GM18867 (cell line): ENCODE measurements around the gene ZNF677.
"Not testable (repeated sequence)": the region's sequence is repeated elsewhere in the genome, so short reads cannot be mapped to it uniquely, and the experiment has no call there.

Source experiments
- ATAC-seq: cut with Tn5 transposase; IDR thresholded peaks from one replicate; pipeline ENCODE4 v1.9.1; 2021; ENCODE audit warnings: mild to moderate bottlenecking, moderate library complexity; ENCODE audit not compliant: unreplicated experiment

Gene ZNF677

DNA sequence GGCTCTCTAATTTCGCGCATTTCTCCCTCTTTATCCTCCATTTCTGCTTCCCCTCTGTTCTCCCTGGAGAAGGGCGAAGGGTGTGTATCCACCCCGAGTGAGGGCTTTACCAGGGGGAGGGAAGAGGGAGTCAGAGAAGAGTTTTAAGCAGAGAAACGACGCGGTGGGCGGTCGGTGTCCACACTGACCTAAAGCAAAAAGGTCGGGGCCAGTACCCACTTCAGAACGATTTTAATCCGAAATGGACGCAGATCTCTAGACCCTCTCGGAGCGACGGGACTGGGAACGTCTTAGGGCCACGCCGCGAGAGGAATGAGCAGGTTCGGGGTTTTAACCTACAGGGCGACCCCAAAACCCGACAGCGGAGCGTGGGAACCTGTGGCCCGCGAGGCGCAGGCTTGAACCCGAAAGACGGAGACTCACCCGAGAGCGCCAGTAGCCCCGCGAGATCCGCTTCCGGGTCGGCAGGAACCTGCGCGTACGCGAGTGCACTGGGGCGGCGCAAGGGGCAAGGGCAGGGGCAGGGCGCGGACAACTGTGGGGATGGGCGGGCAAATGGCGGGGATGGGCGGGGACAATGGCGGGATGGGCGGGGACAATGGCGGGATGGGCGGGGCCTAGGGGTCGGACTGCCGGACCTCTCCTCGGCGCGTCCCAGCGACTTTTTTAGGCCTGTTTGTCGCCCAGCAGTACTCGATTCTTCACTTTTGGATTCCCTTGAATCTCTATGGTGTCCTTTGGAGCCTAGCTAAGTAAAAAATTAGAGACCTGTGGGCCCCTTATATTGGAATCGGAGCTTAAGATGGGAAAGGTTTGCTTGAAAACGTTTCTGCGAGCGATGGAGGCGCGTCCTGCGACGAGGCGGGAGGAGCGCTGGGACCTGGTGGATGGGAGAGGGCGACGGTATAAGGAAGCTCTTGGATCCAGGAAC, at the start of gene ZNF677:
TSS of gene ZNF677 (minus strand) at position 463 of the 931 bp plus-strand sequence. CDS start 3,323 bp downstream, outside the sequence.
- no peak for ATAC-seq

DNA sequence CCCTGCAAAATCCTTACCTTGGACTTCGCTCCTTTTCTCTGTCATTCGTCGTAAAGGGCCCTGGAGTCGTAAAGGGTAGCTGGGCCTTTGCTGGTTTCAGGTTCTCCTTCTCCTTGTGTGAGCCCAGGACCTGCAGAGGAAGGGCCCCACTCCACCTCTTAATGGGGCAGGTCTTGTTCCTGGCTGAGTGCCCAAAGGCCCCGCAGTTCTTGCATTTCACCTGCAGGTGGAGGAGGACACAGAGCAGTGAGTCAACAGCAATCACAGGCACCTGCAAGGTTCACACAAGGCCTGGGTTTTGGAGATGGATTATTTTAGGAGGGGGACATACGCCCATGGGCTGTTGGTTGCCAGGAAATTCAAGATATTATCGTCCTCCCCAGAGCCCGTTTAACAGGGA, 46.7 kb upstream of the ZNF677 start:
- ATAC-seq: not testable (repeated sequence)

DNA sequence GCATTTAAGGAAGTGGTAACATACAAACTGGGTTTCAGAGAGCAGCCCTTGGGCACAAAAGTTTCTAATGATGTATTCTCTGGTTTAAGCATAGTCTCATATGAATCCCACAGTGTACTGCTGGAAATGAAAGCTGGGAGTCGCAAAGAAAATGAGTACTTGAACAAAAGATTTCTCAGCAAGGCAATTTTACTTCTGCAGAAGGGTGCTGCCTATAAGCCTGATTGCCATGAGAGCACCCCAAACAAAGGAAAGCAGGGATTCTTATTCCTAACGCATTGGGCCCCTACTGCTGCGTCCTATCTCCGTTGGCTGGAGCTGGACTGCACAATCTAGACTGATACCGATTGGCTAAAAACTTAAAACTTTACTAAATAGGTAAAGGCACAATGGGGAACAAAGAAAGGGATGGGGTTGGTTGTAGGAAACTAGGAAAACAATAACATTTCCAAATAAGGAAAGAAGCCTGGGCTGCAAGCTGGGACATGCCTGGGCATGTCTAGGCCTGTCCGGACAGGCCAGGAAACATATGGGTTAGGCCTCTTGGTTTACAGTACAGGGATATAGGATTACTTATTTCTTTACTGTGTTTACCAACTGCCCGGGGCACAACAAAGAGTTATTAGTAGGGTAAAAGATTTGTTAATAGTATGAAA, 40.2 kb upstream of the ZNF677 start:
- ATAC-seq: no peak

DNA sequence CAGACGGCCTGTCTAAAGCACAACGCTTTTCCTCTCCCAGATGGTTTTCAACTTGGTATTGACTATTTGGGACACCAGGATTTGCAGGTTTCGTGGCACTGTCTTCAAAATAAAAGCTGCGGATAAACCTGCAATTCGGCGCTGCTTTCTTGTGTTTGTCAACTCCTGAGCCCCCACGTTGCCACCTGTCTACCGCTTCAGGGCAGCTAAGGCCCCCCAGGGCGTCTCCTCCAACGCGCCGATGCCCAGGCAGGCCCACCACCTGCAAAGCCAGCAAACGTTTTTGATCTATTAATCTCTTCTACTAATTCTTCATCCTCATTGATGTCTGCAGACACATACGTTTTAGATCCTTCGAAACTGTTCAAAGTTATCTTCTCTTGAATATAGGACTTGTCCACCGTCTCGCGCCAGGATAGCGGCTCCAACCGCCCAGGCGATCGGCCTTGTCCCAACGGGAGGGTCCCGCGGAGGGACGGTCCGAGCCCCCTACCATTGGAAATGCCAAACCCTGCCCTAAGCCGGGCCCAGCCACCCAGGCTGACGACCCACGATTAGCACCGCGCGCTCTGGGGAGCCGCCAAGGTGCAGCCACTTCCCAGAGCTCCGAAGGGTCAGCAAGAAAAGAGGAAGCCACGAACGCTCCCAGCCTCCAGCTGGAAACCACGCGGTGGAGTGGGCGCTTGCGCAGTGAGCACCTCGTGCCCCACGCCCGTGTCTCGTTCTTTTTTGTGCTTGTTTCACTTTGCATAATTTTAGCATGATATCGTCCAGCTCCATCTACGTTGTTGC, 36.3 kb upstream of the ZNF677 start:
- no peak for ATAC-seq

DNA sequence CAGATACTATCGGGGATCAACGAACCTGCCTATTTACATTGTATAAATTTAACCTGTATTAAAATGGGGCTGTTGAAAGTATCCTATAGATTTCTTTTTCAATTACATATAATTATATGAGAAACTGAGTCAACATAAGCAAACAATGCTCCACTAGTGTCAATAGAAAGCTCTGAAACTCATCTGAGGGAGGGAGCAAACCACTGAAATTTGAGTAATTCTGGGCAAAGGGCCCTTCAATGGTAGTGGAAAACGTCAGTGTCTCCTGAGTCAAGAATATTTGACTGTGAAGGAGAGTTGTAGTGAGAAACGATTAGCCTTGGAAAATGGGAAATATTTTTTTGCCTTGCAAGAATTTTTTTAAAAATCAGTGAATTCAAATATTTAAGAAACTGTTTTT, 30.4 kb upstream of the ZNF677 start:
- ATAC-seq: no peak

DNA sequence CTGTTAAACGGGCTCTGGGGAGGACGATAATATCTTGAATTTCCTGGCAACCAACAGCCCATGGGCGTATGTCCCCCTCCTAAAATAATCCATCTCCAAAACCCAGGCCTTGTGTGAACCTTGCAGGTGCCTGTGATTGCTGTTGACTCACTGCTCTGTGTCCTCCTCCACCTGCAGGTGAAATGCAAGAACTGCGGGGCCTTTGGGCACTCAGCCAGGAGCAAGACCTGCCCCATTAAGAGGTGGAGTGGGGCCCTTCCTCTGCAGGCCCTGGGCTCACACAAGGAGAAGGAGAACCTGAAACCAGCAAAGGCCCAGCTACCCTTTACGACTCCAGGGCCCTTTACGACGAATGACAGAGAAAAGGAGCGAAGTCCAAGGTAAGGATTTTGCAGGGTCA, 27.3 kb upstream of the ZNF677 start:
- not testable (repeated sequence) for ATAC-seq

DNA sequence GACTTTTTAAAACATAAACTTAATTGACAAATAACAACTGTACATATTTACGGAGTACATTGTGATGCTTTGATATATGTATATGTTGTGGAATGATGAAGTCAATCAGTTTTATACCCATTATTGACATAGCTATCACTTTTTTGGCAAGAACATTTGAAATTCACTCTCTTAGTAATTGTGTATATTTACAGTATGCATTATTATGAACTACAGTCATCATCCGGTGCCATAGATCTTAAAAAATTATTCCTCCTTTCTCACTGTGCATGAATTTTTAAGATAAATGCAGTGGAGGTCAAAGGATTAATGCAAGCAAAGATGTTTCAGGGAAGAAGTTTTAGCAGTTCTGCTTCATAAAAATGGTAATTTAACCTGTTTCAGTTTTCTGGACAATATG, 20.8 kb upstream of the ZNF677 start:
- no peak for ATAC-seq

DNA sequence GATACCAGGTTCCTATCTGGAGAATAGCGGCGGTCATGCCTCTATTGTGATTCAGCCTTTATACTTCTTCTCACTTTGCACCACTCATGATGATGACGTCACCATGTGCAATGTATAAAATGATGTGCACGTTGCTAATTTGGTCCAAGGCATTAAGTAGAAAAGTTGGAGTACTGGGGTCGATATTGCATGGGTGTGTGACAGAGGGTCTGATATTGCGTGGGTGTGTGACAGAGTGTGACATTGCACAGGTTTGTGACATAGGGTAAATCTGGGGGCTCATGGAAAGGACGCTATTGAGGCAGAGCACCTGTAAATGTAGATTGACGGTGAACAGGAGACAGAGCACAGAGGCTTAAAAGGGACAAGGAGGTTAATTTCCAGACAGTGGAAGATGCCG, 17.4 kb upstream of the ZNF677 start:
- ATAC-seq: no peak

DNA sequence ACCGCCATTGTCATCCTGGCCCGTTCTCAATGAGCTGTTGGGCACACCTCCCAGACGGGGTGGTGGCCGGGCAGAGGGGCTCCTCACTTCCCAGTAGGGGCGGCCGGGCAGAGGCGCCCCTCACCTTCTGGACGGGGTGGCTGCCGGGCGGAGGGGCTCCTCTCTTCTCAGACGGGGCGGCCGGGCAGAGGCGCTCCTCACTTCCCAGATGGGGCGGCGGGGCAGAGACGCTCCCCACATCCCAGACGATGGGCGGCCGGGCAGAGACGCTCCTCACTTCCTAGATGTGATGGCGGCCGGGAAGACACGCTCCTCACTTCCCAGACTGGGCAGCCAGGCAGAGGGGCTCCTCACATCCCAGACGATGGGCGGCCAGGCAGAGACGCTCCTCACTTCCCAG, 15.2 kb upstream of the ZNF677 start:
- not testable (repeated sequence) for ATAC-seq

DNA sequence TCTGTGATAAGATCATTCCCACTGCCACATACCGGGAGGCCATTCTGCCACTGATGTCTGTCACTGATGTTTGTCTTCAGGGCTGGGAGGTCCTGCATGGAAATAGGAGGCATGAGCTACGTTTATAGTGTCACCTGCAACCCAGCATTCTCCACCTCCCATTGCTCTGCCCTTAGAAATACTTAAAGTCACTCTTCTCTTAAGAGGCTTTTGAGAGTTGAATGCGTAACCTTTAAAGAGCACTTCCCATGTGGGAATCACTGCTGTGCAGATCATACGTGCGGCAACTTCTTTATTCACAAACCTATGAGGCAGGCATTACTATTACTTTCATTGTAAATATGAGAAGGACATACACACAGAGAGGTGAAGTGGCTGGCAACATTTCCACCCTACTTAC, 12.9 kb upstream of the ZNF677 start, which contains the start of gene VN1R4:
TSS of gene VN1R4 (minus strand) at position 101 of the 400 bp plus-strand sequence. CDS start at position 43, 58 bp downstream.
- not testable (repeated sequence) for ATAC-seq

DNA sequence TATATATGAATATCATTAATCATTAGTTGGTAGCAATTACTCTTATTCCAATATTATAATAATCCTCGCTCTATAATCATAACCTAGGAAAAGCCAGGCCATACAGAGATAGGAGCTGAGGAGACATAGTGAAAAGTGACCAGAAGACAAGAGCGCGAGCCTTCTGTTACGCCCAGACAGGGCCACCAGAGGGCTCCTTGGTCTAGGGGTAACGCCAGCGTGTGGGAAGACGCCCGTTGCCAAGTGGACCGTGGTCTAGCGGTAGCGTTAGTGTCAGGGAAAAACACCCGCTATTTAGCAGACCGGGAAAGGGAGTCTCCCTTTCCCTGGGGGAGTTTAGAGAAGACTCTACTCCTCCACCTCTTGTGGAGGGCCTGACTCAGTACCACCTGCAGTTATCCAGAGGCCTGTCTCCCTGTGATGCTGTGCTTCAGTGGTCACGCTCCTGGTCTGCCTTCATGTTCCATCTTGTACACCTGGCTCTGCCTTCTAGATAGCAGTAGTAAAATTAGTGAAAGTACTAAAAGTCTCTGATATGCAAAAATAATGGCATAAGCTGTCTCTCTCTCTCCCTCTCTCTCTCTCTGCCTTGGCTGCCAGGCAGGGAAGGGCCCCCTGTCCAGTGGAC, 3.2 kb upstream of the ZNF677 start, which contains the start of gene VN1R2:
TSS of gene VN1R2 (plus strand) at position 578 of the 628 bp plus-strand sequence. CDS start 84 bp downstream, outside the sequence.
- not testable (repeated sequence) for ATAC-seq

DNA sequence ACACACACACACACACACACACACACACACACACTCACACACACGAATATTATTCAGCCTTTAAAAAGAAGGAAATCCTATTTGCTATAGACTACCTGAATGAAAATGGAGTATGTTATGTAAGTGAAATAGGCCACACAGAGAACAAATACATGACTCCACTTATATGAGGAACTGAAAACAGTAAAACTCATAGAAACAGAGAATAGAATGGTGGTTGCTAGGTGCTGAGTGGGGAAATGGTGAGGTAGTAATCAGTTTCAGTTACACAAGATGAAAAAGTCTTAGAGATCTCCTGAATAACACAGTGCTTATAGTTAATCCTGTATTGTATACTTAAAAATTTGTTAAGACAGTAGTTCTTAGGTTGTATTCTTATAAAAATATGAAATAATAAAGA, 8.2 kb downstream of the ZNF677 start:
- no peak for ATAC-seq

DNA sequence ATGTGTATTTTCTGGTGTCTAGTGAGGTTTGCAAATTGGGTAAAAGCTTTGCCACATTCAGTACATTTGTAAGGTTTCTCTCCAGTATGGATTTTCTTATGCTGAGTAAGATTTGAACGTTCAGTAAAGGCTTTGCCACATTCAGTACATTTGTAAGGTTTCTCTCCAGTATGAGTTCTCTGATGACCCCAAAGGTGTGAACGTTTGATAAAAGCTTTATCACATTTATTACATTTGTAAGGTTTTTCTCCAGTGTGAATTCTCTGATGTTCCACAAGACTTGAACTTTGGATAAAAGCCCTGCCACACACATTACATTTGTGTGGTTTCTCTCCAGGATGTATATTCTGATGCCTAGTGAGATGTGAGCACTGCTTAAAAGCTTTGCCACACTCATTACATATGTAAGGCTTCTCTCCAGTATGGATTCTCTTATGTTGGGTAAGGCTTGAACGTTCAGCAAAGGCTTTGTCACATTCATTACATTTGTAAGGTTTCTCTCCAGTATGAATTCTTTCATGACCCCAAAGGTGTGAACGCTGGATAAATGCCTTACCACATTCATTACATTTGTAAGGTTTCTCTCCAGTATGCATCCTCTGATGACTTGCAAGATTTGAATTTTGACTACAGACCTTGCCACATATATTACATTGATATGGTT, 17.4 kb downstream of the ZNF677 start:
- no peak for ATAC-seq

DNA sequence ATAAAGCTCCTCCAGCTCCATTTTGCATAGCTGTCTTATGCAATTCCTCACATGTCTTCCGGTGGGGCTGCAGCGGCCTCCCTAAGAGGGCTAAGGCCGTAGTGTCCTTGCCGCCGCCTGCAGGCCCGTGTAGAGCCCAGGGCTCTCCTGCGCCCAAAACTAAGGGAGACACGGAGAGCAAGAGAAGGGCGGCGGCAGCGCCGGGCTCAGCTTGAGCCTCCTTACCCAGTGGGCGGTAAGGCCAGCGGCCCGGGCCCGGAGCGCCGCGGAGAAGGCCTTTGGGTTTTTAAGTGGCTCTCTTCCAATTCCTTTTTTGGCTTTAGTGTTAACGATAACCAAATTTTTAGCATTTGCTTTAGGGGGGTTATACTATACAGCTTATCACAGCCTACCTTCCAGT, 30.1 kb downstream of the ZNF677 start:
- ATAC-seq: no peak

DNA sequence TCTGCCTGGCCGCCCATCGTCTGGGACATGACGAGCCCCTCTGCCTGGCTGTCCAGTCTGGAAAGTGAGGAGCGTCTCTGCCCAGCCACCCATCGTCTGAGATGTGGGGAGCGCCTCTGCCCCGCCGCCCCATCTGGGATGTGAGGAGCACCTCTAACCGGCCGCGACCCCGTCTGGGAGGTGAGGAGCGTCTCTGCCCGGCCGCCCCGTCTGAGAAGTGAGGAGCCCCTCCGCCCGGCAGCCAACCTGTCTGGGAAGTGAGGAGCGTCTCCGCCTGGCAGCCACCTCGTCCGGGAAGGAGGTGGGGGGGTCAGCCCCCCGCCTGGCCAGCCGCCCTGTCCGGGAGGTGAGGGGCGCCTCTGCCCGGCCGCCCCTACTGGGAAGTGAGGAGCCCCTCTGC, 32.0 kb downstream of the ZNF677 start:
- ATAC-seq: not testable (repeated sequence)

DNA sequence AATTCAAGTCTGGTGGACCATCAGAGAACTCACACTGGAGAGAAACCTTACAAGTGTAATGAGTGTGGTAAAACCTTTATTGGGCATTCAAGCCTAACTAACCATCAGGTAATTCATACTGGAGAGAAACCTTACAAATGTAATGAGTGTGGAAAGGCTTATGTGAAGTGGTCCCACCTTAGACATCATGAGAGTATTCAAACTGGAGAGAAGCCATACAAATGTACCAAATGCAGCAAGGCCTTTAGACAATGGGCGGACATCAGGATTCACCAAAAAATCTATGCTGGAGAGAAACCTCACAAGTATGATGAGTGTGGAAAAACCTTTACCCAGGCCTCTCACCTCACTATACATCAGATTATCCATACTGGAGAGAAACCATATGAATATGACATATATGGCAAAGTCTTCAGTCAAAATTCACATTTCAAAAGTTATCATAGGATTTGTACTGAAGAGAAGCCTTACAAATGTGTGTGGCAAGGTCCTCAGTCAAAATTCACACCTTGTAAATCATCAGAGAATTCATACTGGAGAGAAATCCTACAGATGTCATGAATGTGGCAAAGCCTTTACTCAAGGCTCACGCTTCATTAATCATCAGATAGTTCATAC, 41.9 kb downstream of the ZNF677 start:
- no peak for ATAC-seq

DNA sequence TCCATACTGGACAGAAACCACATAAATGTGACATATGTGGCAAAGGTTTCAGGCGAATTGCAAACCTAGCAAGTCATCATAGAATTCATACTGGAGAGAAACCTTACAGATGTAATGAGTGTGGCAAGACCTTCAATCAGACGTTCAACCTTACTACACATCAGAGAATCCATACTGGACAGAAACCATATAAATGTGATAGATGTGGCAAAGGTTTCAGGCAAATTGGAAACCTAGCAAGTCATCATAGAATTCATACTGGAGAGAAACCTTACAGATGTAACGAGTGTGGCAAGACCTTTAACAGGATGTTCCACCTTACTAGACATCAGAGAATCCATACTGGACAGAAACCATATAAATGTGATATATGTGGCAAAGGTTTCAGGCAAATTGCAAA, 43.1 kb downstream of the ZNF677 start:
- ATAC-seq: not testable (repeated sequence)

DNA sequence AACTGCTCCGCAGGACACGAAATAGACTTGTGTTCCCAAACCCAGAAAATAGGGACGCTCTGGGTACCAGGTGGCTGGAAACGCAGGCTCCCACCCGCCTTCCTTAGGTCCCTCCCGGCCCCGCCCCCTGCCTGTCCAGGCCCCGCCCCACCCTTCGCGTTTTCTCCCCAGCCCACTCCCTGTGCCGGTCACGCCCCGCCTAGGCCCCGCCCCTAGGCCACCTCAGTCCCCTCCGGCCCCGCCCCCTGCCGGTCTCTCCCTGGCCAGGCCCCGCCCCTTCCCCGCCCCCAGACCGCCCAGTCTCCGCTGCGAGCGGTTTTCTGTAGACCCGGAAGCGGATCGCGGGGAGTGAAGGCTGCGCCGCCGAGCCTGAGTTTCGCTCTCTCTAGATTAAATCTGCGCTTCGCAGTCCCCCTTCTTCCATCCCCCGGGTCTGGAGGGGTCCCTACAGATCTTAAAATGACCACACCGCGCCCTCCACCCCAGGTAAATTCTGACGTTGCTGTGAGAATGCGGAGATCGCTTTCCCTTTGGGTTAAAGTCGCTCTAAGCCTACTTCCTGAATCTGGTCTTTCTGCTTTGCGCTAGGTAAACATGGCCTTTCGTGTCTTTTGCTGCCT, 57.8 kb downstream of the ZNF677 start:
- ATAC-seq: no peak

DNA sequence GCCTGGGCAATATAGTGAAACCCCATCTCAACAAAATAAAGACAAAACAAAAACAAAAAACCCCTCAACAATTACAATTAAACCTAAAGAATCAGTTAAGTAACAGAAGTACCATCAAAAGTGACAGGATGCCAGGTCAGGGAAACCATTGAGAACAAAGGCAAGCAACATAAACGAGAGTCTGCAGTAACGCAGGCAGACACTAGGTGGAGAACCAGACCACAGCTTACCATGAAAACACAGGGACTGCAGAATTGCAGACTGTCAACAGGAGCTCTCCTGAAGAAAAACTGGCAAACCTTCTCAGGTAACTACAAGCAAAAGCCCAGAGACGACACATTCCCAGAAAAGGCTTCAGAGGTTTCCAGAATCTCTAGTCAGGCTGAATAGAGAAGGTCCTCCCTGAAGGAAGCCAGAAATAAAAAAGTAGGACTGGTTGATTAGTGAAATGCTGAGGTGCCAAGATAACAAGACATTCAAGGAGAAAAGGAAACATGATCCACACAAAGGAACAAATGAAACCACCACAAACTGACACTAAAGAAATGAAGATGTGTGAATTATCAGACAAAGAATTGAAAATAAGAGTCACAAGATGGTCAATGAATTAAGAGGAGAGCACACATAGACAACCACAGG, 59.3 kb downstream of the ZNF677 start:
- ATAC-seq: no peak
